ENCODE measurements around the gene ERICH2.

Gene ERICH2

DNA sequence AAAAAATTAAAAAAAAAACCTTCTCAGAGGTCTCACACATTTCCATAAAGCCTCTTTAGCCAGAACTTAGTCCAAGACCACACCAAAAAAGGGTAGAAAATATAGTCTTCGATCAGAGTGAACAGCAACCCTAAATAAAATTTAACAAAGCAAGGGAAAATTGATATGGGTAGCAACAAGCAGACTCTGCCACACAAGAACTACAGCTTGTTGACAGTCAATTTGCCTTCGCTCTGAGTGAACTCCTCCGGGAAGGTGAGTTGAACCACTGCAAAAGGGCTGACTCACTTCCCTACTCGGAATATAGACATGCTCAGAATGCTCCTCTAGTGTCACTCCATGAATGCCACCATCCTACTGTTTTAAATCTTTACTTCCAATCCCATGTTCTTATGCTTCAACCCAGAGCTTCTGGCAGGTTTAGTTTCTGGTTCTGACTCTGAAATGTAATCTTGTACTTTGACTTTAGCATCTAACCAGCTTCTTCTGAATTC is 70.6 kb downstream of the ERICH2 start:
- Histone ChIP-seq H3K4me1 (ENCODE audit: control insufficient read depth in 2 of 2, insufficient read depth in 2 of 2, low read length in 2 of 2) (no peaks in the 10 kb centered on the region), H3K36me3 (ENCODE audit: control insufficient read depth in 2 of 2, insufficient read depth in 2 of 2, low read length in 2 of 2) (no peaks in the 10 kb centered on the region), H3K27ac (ENCODE audit: low read depth in 2 of 2, low read length in 2 of 2) (no peak overlapping the region), H3K9me3 (ENCODE audit: control insufficient read depth in 2 of 2, low read length in 2 of 2) (no peaks in the 10 kb centered on the region), H3K9ac (ENCODE audit: low read depth in 1 of 2, low read length in 2 of 2) (no peak overlapping the region), H3K4me3 (ENCODE audit: low read length in 2 of 2) (no peak overlapping the region), H3K27me3 (ENCODE audit: control insufficient read depth in 2 of 2, insufficient read depth in 2 of 2, low read length in 2 of 2) (no peaks in the 10 kb centered on the region)

DNA sequence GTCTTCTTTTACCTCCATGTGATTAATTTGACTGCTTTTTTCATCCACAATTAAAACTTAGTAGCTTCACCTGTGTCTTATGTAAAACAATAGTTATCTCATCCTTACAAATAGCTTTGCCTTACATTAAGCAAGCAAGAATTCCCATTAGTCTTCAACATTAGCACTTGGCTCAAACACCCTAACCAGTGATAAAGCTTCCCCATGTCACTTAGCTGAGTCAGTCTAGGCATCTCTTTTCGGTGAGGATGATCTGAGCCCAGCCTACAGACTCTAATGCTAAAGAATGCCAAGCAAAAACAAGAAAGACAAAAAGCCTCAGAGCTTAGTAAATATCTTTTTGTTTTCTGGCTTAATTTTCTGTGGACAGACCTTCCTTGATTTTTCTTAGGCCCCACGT is 72.6 kb downstream of the ERICH2 start:
- Histone ChIP-seq H3K27ac (ENCODE audit: low read depth in 2 of 2, low read length in 2 of 2) (no peak overlapping the region), H3K36me3 (ENCODE audit: control insufficient read depth in 2 of 2, insufficient read depth in 2 of 2, low read length in 2 of 2) (no peaks in the 10 kb centered on the region), H3K27me3 (ENCODE audit: control insufficient read depth in 2 of 2, insufficient read depth in 2 of 2, low read length in 2 of 2) (no peaks in the 10 kb centered on the region), H3K9ac (ENCODE audit: low read depth in 1 of 2, low read length in 2 of 2) (no peak overlapping the region), H3K4me3 (ENCODE audit: low read length in 2 of 2) (no peak overlapping the region), H3K9me3 (ENCODE audit: control insufficient read depth in 2 of 2, low read length in 2 of 2) (no peaks in the 10 kb centered on the region), H3K4me1 (ENCODE audit: control insufficient read depth in 2 of 2, insufficient read depth in 2 of 2, low read length in 2 of 2) (no peaks in the 10 kb centered on the region)

GRCh38 chr2:170843656-170844055 is 73.5 kb downstream of the ERICH2 start:
- Histone ChIP-seq H3K27me3 (ENCODE audit: control insufficient read depth in 2 of 2, insufficient read depth in 2 of 2, low read length in 2 of 2) (no peaks in the 10 kb centered on the region), H3K4me1 (ENCODE audit: control insufficient read depth in 2 of 2, insufficient read depth in 2 of 2, low read length in 2 of 2) (no peaks in the 10 kb centered on the region), H3K9ac (ENCODE audit: low read depth in 1 of 2, low read length in 2 of 2) (no peak overlapping the region), H3K27ac (ENCODE audit: low read depth in 2 of 2, low read length in 2 of 2) (no peak overlapping the region), H3K4me3 (ENCODE audit: low read length in 2 of 2) (no peak overlapping the region), H3K9me3 (ENCODE audit: control insufficient read depth in 2 of 2, low read length in 2 of 2) (no peaks in the 10 kb centered on the region), H3K36me3 (ENCODE audit: control insufficient read depth in 2 of 2, insufficient read depth in 2 of 2, low read length in 2 of 2) (no peaks in the 10 kb centered on the region)

GRCh38 chr2:170845343-170845742 is 75.2 kb downstream of the ERICH2 start:
- Histone ChIP-seq H3K27me3 (ENCODE audit: control insufficient read depth in 2 of 2, insufficient read depth in 2 of 2, low read length in 2 of 2) (no peaks in the 10 kb centered on the region), H3K36me3 (ENCODE audit: control insufficient read depth in 2 of 2, insufficient read depth in 2 of 2, low read length in 2 of 2) (no peaks in the 10 kb centered on the region), H3K9ac (ENCODE audit: low read depth in 1 of 2, low read length in 2 of 2) (no peak overlapping the region), H3K4me1 (ENCODE audit: control insufficient read depth in 2 of 2, insufficient read depth in 2 of 2, low read length in 2 of 2) (no peaks in the 10 kb centered on the region), H3K4me3 (ENCODE audit: low read length in 2 of 2) (no peak overlapping the region), H3K27ac (ENCODE audit: low read depth in 2 of 2, low read length in 2 of 2) (no peak overlapping the region), H3K9me3 (ENCODE audit: control insufficient read depth in 2 of 2, low read length in 2 of 2) (no peaks in the 10 kb centered on the region)

- no peaks in the 10 kb centered on the region for H3K36me3 ChIP-seq (ENCODE audit: control insufficient read depth in 2 of 2, insufficient read depth in 2 of 2, low read length in 2 of 2)
- H3K9me3 ChIP-seq (ENCODE audit: control insufficient read depth in 2 of 2, low read length in 2 of 2), result no peaks in the 10 kb centered on the region
- H3K27ac ChIP-seq (ENCODE audit: low read depth in 2 of 2, low read length in 2 of 2), result no peak overlapping the region
- no peaks in the 10 kb centered on the region for H3K27me3 ChIP-seq (ENCODE audit: control insufficient read depth in 2 of 2, insufficient read depth in 2 of 2, low read length in 2 of 2)
- H3K4me1 ChIP-seq (ENCODE audit: control insufficient read depth in 2 of 2, insufficient read depth in 2 of 2, low read length in 2 of 2), result no peaks in the 10 kb centered on the region
- H3K4me3 ChIP-seq (ENCODE audit: low read length in 2 of 2), result no peak overlapping the region
- H3K9ac ChIP-seq (ENCODE audit: low read depth in 1 of 2, low read length in 2 of 2), result no peak overlapping the region
Measured at GRCh38 chr2:170846314-170846713, 76.1 kb downstream of the ERICH2 start.

- Histone ChIP-seq H3K4me1 (ENCODE audit: control insufficient read depth in 2 of 2, insufficient read depth in 2 of 2, low read length in 2 of 2) (no peaks in the 10 kb centered on the region), H3K9me3 (ENCODE audit: control insufficient read depth in 2 of 2, low read length in 2 of 2) (no peaks in the 10 kb centered on the region), H3K27me3 (ENCODE audit: control insufficient read depth in 2 of 2, insufficient read depth in 2 of 2, low read length in 2 of 2) (no peaks in the 10 kb centered on the region), H3K27ac (ENCODE audit: low read depth in 2 of 2, low read length in 2 of 2) (no peak overlapping the region), H3K9ac (ENCODE audit: low read depth in 1 of 2, low read length in 2 of 2) (no peak overlapping the region), H3K36me3 (ENCODE audit: control insufficient read depth in 2 of 2, insufficient read depth in 2 of 2, low read length in 2 of 2) (no peaks in the 10 kb centered on the region), H3K4me3 (ENCODE audit: low read length in 2 of 2) (no peak overlapping the region)
Measured at GRCh38 chr2:170847716-170848115, 77.5 kb downstream of the ERICH2 start.
